SIG-M5 treated with dmso at 0.1 percent for 504 hours (cell line): ENCODE data around the gene OR2T29.
"Not testable (repeated sequence)": the region's sequence is repeated elsewhere in the genome, so short reads cannot be mapped to it uniquely, and the experiment has no call there.

ENCODE experiments used
- DNase-seq: peaks from one replicate; lab custom pipeline; 2025; ENCODE audit not compliant: unreplicated experiment; lab: John Stamatoyannopoulos, UW

Gene OR2T29

GRCh38 chr1:248521856-248522255 lies 40.7 kb downstream of the OR2T29 start:
- no peak for DNase-seq

- DNase-seq: not testable (repeated sequence)
Measured at GRCh38 chr1:248510217-248510616, 52.4 kb downstream of the OR2T29 start.

- DNase-seq: not testable (repeated sequence)
Measured at GRCh38 chr1:248507773-248508172, 54.8 kb downstream of the OR2T29 start, which contains the start of gene OR2G6. Gene OR2G6, plus strand, starts transcription at chr1:248508073. Its CDS starts 13,574 bp downstream, at chr1:248521647.
